ENCODE data around the gene CARMIL3.

CARMIL3 gene

DNA sequence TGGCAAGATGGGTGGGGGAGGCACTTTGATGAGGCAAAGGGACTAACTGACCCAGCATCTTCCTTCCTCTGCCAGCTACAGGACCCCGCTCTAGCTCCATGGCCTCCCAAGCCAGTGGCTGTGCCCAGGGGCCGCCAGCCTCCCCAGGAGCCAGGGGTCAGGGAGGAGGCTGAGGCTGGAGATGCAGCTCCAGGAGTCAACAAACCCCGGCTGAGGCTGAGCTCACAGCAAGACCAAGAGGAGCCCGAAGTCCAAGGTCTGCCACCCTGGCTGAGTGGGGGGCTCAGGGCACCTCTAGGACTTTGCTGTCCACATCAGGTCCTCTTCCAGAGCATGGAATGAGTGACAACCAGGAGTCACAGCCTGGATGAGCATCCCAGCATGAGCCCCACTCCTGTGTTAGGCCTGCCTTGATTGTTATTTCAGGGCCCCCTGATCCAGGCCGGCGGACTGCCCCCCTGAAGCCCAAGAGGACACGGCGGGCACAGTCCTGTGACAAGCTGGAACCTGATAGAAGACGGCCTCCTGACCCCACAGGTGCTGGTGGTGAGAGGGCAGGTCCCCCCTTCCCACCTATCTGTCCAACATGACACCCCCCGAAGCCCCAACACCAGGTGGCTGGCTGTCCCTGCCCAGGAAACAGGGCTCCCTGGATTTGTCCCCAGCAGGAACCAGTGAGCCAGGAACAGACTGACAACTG, 17.1 kb downstream of the CARMIL3 start:
- no peak for DNase-seq (ENCODE audit: low read depth)
- TF ChIP-seq, protein P1, sequence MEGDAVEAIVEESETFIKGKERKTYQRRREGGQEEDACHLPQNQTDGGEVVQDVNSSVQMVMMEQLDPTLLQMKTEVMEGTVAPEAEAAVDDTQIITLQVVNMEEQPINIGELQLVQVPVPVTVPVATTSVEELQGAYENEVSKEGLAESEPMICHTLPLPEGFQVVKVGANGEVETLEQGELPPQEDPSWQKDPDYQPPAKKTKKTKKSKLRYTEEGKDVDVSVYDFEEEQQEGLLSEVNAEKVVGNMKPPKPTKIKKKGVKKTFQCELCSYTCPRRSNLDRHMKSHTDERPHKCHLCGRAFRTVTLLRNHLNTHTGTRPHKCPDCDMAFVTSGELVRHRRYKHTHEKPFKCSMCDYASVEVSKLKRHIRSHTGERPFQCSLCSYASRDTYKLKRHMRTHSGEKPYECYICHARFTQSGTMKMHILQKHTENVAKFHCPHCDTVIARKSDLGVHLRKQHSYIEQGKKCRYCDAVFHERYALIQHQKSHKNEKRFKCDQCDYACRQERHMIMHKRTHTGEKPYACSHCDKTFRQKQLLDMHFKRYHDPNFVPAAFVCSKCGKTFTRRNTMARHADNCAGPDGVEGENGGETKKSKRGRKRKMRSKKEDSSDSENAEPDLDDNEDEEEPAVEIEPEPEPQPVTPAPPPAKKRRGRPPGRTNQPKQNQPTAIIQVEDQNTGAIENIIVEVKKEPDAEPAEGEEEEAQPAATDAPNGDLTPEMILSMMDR (conservative IDR thresholded peaks at IDR 0.05; ENCODE audit: control insufficient read depth, insufficient read depth, low read depth, low read length) = no peak
- no peak overlapping the region for H3K4me3 ChIP-seq (ENCODE audit: control insufficient read depth, low read depth, low read length)

DNA sequence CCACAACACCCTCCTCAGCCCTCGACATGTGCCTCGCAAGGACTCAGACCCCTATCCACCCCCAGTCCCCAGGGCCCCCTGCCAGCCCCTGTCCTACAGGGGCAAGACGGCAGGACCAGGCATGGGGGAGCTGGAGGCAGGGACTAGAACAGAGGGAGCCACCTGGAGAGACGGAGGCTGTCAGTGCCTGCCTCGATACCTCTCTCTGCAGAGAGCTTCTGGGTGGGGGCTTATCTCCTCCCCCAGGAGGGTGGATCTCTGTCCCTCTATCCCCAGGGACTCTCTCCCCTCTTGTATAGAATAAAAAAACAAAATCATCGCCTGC, 17.6 kb downstream of the CARMIL3 start:
- TF ChIP-seq, protein P1 (conservative IDR thresholded peaks at IDR 0.05; ENCODE audit: control insufficient read depth, insufficient read depth, low read depth, low read length) = no peak
- H3K4me3 ChIP-seq (ENCODE audit: control insufficient read depth, low read depth, low read length) = no peak overlapping the region
- no peak for DNase-seq (ENCODE audit: low read depth)

DNA sequence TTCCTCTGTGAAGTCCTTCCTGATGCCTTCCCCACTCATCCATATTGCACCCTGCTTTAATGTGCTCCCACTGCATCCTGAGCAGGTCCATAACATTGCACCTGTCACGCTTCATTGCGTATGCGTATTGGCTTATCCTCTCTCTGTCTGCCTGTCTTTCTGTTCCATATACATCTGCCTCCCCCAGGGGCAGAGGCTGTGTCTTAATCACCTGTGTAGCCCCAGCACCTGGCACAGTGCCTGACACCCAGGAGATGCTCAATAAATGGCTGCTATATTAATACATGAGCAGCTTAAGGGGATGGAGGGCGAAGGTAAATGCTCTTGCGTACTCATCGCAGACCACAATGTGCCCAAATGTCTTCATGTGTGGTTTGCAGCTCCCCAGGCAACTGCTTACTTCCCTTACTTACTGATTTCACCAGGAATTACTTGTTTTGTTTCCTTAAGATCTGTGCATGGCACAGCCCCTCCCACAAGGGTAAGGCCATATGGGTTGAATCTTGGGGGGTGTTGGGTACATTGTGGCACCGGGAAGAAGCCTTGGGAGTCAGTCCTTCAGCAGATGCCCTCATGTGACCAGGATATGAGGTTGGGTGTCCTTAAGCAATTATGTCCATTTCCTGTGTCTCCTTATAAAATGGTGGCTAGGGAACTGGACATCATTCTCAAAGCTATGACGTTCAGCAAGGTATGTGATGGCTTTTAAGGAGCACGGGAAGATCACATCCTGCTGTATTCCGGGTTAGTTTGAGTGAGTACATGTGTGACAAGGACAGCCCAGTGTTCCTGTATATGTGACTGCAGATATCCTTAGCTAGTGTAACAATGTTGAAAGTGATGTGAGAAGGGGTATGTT, 18.7 kb downstream of the CARMIL3 start:
- H3K4me3 ChIP-seq (ENCODE audit: control insufficient read depth, low read depth, low read length) = no peak overlapping the region
- TF ChIP-seq, protein P1 (conservative IDR thresholded peaks at IDR 0.05; ENCODE audit: control insufficient read depth, insufficient read depth, low read depth, low read length) = no peak
- no peak for DNase-seq (ENCODE audit: low read depth)

DNA sequence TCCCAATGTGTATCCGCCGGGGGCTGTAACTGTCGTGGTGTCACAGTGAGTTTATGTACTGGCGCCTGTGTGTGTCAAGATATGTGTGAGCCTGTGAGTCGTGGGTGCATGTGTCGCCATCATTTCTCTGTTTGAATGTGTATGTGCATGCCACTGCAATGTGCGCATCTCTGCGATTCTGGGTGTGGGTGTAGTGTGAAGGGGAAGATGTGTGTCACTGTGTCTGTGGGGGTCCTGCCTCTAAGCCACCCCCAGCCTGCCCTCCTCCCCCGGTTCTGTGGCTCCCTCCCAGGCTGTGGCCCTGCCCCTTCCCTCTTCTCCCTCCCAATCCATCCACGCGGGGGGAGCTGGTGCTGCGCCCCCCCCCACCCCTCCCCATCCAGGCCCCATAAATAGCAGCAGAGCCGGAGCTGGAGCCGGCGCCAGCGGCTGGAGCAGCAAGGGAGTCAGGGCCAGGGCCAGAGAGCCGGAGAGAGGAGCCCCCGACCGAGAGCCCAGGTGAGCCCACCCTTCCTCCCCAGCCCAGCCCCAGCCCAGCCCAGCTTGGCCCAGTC, 19.4 kb downstream of the CARMIL3 start, which contains the start of gene CPNE6:
Gene CPNE6 (plus strand): TSS at position 419 of the 554 bp plus-strand sequence. CDS start 1,375 bp downstream, outside the sequence.
- no peak within 1 kb of the TSS for H3K4me3 ChIP-seq (ENCODE audit: control insufficient read depth, low read depth, low read length)
- TF ChIP-seq, protein P1 (conservative IDR thresholded peaks at IDR 0.05; ENCODE audit: control insufficient read depth, insufficient read depth, low read depth, low read length) = no peak
- DNase-seq (ENCODE audit: low read depth) = no peak

DNA sequence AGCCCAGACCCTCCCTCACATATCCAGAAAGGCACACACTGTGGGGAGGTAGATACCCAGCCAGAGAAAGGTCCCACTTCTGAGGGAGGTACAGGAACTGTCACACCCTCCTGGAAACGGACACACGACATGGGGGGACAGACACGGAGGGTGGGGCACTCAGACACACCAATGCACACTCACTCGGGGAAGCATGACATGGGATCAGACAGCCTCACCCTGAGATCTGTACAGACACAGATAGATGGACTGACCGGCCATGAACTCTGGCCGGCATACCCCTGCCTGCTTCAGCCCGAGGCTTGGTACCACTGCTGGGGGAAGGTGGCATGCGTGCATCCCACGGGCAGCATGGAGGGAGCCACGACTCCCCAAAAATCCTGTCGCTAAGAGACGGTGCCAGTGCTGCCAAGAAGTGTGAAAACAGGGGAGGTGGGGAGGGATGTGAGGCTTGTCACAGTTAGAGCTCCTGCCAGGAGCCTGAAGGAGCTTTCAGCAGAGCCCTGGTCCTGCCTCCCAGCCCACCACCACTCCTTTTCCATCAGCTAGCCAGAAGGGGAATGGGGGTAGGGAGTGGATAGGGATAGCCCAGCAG, 20.1 kb downstream of the CARMIL3 start:
- no peak overlapping the region for H3K4me3 ChIP-seq (ENCODE audit: control insufficient read depth, low read depth, low read length)
- TF ChIP-seq, protein P1 (conservative IDR thresholded peaks at IDR 0.05; ENCODE audit: control insufficient read depth, insufficient read depth, low read depth, low read length) = no peak
- DNase-seq (ENCODE audit: low read depth) = no peak

DNA sequence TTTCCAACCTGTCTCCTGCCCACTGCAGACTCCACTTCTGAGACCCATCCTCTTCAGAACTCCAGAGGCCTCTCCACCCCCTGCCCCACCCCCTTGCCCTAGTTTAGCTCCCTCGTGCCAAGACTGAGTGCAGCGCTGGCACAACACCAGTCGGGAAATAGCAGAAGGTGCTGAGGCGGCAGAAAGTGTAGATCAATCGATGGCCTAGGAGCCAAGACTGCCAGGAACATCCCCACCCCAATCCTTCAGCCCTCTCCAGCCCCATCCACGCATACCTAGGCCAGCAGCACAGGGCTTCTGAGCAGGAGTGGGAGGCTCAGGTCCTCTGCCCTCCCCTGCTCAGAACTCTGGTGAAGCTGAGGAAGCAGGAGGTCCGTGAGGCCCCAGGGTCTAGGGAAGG, 20.6 kb downstream of the CARMIL3 start:
- TF ChIP-seq, protein P1 (conservative IDR thresholded peaks at IDR 0.05; ENCODE audit: control insufficient read depth, insufficient read depth, low read depth, low read length) = no peak
- H3K4me3 ChIP-seq (ENCODE audit: control insufficient read depth, low read depth, low read length) = no peak overlapping the region
- no peak for DNase-seq (ENCODE audit: low read depth)
